ENCODE results near the gene SPACA4.

The SPACA4 gene

DNA sequence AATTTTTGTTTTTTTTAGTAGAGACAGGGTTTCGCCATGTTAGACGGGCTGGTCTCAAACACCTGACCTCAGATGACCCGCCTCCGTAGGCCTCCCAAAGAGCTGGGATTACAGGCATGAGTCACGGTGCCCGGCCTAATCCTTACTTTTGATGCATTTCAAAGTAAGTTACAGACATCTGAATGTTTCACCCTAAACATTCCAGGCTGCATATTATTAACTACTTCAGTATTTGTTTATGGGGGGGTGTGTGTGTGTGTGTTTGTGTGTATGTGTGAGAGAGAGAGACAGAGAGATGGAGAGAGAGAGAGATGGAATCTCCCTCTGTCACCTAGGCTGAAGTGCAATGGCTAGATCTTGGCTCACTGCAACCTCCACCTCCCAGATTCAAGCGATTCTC lies 41.5 kb upstream of the SPACA4 start:
- TF ChIP-seq, protein P1, sequence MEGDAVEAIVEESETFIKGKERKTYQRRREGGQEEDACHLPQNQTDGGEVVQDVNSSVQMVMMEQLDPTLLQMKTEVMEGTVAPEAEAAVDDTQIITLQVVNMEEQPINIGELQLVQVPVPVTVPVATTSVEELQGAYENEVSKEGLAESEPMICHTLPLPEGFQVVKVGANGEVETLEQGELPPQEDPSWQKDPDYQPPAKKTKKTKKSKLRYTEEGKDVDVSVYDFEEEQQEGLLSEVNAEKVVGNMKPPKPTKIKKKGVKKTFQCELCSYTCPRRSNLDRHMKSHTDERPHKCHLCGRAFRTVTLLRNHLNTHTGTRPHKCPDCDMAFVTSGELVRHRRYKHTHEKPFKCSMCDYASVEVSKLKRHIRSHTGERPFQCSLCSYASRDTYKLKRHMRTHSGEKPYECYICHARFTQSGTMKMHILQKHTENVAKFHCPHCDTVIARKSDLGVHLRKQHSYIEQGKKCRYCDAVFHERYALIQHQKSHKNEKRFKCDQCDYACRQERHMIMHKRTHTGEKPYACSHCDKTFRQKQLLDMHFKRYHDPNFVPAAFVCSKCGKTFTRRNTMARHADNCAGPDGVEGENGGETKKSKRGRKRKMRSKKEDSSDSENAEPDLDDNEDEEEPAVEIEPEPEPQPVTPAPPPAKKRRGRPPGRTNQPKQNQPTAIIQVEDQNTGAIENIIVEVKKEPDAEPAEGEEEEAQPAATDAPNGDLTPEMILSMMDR (IDR thresholded peaks at IDR 0.05; ENCODE audit: unreplicated experiment in 3 of 3) = no peak

GRCh38 chr19:48568345-48568886 lies 38.1 kb upstream of the SPACA4 start:
- H3K27me3 Mint-ChIP-seq (ENCODE audit: low read depth) = peaks cover 25% of the 10 kb centered on the region
- H3K9me3 Mint-ChIP-seq = no peaks in the 10 kb centered on the region
- peak overlapping the region; percentile 29 to 75 (median 71) for H3K27ac Mint-ChIP-seq
- peaks cover 8% of the 10 kb centered on the region for H3K4me1 Mint-ChIP-seq
- no peaks in the 10 kb centered on the region for H3K36me3 Mint-ChIP-seq (ENCODE audit: low read depth)
- H3K4me3 Mint-ChIP-seq = peak overlapping the region; percentile 21 to 40 (median 38)
- TF ChIP-seq, protein P1 (IDR thresholded peaks at IDR 0.05; ENCODE audit: unreplicated experiment in 3 of 3) = no peak

More for the DNA sequence above, 41.5 kb upstream of the SPACA4 start:
- Mint-ChIP-seq H3K4me3 (no peak overlapping the region), H3K27ac (peak overlapping the region in 1 of 3 experiments; percentile 30), H3K4me1 (peaks cover 12% of the 10 kb centered on the region), H3K36me3 (ENCODE audit: low read depth) (no peaks in the 10 kb centered on the region), H3K9me3 (no peaks in the 10 kb centered on the region), H3K27me3 (ENCODE audit: low read depth) (peaks cover 21% of the 10 kb centered on the region)

GRCh38 chr19:48569814-48570213 lies 36.7 kb upstream of the SPACA4 start:
- Mint-ChIP-seq H3K27me3 (ENCODE audit: low read depth) (peaks cover 25% of the 10 kb centered on the region), H3K4me3 (no peak overlapping the region), H3K36me3 (ENCODE audit: low read depth) (no peaks in the 10 kb centered on the region), H3K9me3 (no peaks in the 10 kb centered on the region), H3K27ac (peak overlapping the region in 1 of 3 experiments; percentile 27), H3K4me1 (peaks cover 7% of the 10 kb centered on the region)
- TF ChIP-seq, protein P1 (IDR thresholded peaks at IDR 0.05; ENCODE audit: unreplicated experiment in 3 of 3) = no peak

DNA sequence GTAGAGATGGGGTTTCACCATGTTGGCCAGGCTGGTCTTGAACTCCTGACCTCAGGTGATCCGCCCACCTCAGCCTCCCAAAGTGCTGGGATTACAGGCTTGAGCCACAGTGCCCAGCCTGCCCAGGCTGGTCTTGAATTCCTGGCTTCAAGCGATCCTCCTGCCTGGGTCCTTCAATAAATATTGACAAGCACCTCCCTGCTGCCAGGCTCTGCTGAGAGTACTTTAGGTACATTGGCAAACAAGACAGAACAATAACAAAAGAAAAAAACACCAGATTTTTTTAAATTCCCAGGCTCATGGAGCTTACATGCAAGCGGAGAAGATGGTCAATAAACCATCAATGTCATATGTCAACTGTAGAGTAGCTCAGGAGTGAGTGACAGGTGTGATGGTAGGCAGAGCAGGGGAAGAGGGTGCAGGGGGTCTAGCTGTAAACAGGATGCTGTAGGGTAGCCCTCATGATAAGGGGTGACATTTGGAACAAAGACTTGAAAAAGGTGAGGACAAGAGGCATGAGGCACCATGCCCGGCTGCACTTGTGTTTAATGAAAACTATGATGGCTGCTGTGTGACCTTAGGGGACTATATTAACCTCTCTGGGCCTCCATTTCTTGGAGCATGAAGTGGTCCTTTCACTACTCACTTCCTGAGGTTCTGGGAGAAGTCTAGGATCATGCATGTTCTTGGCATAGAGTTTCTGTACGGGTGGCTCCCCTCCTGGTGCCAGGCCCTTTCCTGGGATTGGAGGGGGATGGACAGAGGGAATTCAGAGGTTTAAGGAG lies 35.0 kb upstream of the SPACA4 start:
- Mint-ChIP-seq H3K27me3 (ENCODE audit: low read depth) (peaks cover 25% of the 10 kb centered on the region), H3K4me3 (no peak overlapping the region), H3K36me3 (ENCODE audit: low read depth) (no peaks in the 10 kb centered on the region), H3K4me1 (peaks cover 7% of the 10 kb centered on the region), H3K27ac (peak overlapping the region in 2 of 3 experiments; percentile 35 to 68), H3K9me3 (no peaks in the 10 kb centered on the region)
- TF ChIP-seq, protein P1 (IDR thresholded peaks at IDR 0.05; ENCODE audit: unreplicated experiment in 3 of 3) = no peak

DNA sequence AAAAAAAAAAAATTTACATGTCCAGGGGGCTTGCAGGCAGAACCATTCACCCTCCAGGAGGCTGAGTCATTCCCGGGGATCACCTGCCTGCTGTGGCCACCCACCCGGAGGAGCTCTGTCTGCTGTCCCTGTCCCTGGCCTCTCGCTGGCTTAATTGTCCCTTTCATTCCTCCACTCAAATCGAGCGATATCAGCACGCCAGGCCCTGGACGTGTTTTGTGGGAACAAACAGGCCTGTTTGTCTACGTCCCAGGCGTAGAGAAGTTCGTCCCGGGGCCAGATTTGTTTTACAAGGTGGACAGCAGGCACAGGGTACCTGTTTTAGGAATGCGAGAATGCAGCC lies 33.4 kb upstream of the SPACA4 start:
- TF ChIP-seq, protein P1 (IDR thresholded peaks at IDR 0.05; ENCODE audit: unreplicated experiment in 3 of 3) = no peak
- H3K36me3 Mint-ChIP-seq (ENCODE audit: low read depth) = no peaks in the 10 kb centered on the region
- no peaks in the 10 kb centered on the region for H3K9me3 Mint-ChIP-seq
- H3K4me3 Mint-ChIP-seq = no peak overlapping the region
- H3K4me1 Mint-ChIP-seq = peaks cover 7% of the 10 kb centered on the region
- H3K27ac Mint-ChIP-seq = peak overlapping the region in 2 of 3 experiments; percentile 49 to 56
- peaks cover 14% of the 10 kb centered on the region for H3K27me3 Mint-ChIP-seq (ENCODE audit: low read depth)
